H1 (cell line): ENCODE results near the gene SMAP1. TPM values are rescaled to one million over a fixed set of nuclear protein-coding genes. Genes with fewer than 3 reads are reported as not detected.

Source experiments
- KDM5A ChIP-seq: fragments of 200-600 bp; IDR thresholded peaks from 2 replicates; pipeline ENCODE4 v1.7.1; 2012; ENCODE audit warnings: mild to moderate bottlenecking, low read length, inconsistent platforms, mixed read lengths
- SUZ12 ChIP-seq: fragments of 200-600 bp; sonication (generic); IDR thresholded peaks from 2 replicates; pipeline ENCODE4 v1.6.1; 2012; ENCODE audit warnings: mild to moderate bottlenecking, inconsistent platforms, low read length, moderate library complexity, mixed read lengths
- polyA plus RNA-seq, 7 experiments: library from polyadenylated mRNA; depleted of rRNA in 3 of 7; stranded (reverse) in 5 of 7; unstranded in 2 of 7; fragments of >200 nt in 5 of 7; fragments of 200-250 nt in 2 of 7; gene quantifications; 1 replicate in 5 of 7; 2 replicates in 1 of 7; 4 replicates in 1 of 7; pipeline versions ENCODE4 v1.2.1 to v1.2.3, GENCODE V29; 2011 to 2013; ENCODE audit warnings: missing spikeins in 2 of 7, mixed read lengths in 2 of 7
- total RNA-seq: library from RNA; stranded (reverse); fragmentation: NEBNext Ultra II Directional; extraction: Animal tissue kit (Norgen Biotek cat#: 25700); gene quantifications from 2 replicates; pipeline ENCODE4 v1.2.1, GENCODE V29; 2021

Gene SMAP1
- total and polyA plus RNA-seq, 2 of the 8 experiments (the other 6 are each of a cell fraction or from before 2014, with no cell fraction given) = 18.8 to 32.4 TPM

DNA sequence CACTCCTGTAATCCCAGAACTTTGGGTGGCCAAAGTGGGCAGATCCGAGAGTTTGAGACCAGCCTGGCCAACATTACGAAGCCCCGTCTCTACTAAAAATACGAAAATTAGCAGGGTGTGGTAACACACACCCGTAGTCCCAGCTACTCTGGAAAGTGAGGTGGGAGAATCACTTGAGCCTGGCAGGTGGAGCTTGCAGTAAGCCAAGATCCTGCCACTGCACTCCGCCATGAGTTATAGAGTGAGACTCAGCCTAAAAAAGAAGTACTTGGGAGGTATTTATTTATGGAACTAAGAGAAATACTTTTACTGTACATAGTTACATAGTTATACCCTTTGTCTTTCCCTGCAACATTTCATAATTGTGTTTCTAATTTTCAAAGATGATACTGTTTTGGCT lies 67.8 kb downstream of the SMAP1 start (continued):
- TF ChIP-seq KDM5A (no peak), SUZ12 (no peak)
